Endothelial cell of hepatic sinusoid (primary cell): ENCODE measurements around the gene RP9.

Experiments
- in situ Hi-C: cut with HindIII; loops from 2 replicates; pipeline ENCODE4 v1.10.0; 2017; ENCODE audit warnings: low sequenced_read_pairs

Gene RP9, protein sequence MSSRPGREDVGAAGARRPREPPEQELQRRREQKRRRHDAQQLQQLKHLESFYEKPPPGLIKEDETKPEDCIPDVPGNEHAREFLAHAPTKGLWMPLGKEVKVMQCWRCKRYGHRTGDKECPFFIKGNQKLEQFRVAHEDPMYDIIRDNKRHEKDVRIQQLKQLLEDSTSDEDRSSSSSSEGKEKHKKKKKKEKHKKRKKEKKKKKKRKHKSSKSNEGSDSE

DNA sequence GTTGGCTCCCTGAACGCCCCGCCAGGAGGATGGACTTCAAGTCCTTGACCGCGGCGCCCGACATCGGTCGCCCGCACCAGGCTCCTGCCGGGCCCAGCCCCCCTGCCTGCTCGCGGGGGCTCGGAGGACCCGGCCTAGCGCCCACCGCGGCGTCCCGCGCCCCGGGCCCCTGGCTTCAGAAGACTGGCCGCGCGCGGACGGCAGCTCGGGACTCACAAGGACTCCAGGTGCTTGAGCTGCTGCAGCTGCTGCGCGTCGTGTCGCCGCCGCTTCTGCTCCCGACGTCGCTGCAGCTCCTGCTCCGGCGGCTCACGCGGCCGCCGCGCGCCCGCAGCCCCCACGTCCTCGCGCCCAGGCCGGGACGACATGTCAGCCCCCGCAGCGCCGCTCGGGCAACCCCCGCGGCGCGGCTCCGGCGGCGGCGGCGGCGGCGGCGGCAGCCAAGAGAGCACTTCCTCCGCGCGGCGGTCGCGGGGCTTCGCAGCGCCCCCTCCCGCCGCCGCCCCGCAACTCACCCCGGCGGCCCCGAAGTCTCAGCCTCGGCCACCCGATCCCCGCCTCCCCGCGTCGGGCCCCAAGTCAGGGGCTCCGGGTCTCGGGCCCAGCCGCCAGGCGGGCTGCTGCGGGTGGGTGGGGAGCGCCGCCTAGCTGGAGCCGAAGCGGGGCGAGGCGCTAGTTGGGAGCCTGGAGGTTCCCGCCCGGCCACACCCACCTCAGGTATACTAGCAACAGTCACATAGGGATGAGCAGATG lies at the start of gene RP9:
Gene RP9 (minus strand): TSS at position 400 of the 753 bp plus-strand sequence. CDS start 32 bp downstream, at position 368.
- in situ Hi-C loops = loop anchor here (25.0 kb wide), 1 partner anchor 297 kb away; no protein-coding TSS in a partner anchor

DNA sequence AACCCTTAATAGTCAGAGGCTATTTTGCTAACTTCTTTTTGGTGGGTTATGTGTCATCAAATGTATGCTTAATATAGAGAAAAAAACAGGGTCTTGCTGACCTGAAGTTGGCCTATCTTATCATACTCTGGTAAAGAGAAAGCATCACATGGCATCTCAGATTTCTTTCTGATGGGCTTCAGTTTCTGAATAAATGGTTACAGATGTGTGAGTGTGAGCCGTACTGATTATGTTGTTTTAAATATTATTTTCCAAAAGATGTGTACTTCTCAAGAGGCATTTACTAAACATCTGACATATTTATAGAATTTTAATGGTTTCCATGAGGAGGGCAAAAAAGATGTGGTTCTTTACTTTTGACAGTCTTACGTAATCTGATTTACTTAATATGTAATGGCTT lies 48.6 kb upstream of the RP9 start:
- in situ Hi-C loops = no loop called here

DNA sequence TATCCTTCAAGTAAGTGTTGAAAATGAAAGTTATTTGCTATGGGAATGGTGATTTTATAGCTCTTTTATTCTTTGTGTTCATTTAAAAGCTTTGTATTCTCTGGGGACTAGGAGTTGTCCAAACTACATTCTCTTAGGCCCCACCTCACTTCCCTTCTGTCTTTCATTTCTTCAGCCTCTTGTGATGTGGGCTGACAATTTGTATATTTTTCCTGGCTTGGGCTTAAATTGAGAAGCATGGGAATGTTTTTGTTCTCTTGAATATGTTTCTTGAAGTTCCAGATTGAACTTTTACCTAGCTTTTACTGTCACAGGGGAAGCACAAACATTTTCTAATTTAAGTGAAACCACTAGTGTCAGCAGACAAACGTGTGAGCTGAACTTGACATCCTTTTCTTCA lies 48.1 kb upstream of the RP9 start:
- in situ Hi-C loops = no loop called here

DNA sequence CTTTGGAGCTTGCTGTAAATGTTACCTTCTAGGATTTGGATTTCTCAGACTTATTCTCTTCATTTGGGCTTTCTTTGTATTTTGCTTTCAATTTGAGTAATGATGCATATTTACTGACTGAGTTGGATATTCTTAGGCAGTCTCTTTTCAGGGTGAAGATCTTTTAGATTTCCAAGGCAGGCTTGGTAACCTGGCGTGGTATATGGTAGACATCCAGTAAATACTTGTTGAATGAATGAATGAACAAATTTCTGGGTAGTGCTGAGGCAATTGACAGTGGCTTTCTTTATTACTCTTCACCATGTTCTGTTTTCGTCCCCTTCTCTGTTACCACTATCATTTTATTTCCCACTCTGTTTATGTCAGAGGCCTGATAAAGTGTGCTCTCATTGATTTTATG lies 47.2 kb upstream of the RP9 start:
- in situ Hi-C loops = no loop called here

DNA sequence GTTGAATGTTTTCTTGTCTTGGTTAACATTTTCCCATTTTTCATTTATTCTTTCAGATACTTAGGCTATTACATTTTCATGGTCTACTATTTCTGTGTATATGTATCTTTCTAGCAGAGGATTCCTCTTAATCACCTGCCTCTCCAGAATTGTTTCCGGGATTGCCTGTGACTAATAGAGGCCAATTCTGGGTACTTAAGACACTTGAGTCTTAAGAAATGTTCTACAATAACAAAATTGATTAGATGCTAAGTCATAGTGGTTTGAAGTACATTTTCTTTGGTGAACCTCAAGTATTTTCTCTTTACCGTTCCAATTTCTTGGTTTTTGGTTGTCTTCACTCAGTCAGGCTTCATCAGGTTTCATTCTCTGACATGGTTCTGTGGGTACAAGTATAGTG lies 46.6 kb upstream of the RP9 start:
- in situ Hi-C loops = no loop called here

DNA sequence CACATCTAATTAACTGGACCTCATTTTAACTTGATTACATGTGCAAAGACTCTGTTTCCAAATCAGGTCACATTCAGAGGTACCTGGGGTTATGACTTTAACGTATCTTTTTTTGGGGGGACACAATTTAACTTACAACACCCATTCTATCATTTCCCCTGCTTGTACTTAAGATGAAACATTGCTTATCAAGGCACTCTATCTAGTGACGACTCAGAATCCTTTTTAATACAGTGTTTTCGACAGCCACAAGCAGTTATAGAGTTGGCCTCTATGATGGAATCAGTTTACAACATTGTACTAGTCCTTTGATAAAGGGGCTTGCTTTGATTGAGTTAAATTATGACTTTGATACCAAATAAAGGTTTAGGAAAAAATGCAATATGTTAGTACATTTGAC lies 42.9 kb upstream of the RP9 start:
- in situ Hi-C loops = no loop called here

DNA sequence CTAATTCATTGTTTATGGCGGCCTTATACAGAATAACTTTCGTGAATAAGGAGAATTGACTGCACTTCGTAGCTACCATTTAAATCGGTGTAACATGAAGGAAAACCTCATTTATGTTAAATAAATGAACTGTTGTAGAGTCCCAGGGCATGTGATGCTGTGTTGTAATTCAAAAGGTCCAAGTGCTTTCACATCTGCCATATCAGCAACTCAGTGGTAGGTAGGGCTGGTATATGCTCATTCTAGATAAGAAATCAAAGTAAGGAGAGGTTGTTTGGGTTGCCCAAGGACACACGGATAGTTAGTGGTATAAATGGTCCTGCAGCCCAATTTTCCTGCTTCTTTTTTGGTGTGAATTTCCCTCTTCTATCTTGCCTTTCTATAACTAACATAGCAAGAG lies 36.0 kb upstream of the RP9 start:
- in situ Hi-C loops = no loop called here

DNA sequence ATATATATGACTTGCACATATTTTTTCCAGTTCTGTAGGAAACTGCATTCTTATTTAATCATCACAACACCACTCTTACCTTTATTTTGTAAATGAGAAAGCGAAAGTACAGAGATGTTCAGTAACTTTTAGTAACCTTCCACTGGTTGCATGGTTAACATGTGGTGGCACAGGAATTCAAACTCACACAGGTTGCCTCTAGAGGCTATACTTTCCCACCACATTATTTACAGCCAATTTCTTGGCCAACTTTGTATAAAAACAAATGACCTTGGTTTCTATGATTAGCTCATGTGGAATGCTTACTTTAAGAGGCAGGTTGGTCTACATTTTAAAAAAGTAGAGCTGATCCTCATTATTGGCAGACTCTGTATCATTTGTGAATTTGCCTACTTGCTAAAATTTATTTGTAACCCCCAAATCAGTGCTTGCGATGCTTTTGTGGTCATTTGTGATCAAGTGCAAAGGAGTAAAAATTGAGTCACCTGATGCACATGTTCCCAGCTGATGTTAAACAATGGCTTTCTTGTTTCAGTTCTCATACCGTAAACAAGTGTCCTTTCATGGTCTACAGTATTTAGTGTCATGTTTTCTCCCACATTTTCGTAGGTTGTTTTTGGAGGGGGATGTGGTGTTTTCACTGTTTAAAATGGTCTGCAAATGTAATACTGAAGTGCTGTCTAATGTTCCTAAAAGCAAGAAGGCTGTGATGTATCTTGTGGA lies 35.0 kb upstream of the RP9 start:
- in situ Hi-C loops = no loop called here

DNA sequence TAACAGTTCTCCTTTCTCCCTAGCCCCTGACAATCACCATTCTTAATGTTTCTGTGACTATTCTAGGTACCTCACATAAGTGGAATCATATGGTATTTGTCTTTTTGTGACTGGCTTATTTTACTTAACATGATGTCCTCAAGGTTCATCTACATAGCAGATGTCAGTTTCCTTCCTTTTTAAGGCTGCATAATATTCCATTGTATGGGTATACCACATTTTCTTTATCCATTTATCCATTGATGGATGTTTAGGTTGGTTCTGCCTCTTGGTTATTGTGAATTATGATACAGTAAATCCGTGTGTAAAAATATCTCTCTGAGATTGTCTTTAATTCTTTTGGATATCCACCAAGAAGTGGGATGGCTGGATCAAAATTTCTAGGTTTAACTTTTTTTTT lies 33.4 kb upstream of the RP9 start:
- in situ Hi-C loops = no loop called here

DNA sequence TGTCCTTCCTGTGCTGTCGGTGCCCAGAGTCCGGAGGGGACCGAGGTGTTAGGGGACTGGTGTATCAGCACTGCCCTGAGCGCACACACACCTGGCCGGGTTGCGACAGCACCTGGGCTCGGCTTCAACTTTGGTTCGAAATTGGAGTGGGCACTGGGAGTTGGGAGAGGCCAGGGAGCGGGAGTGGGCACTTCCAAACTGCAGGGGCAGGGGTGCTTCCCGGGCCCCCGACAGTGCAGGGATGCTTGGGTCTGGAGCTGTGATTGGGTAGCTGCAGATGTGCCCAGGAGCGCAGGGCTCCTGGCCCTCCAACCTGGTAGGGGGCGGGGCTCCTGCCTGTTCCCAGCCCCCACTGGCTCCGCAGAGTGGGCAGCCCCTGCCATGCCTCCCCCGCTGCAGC lies 27.9 kb upstream of the RP9 start:
- in situ Hi-C loops = no loop called here

DNA sequence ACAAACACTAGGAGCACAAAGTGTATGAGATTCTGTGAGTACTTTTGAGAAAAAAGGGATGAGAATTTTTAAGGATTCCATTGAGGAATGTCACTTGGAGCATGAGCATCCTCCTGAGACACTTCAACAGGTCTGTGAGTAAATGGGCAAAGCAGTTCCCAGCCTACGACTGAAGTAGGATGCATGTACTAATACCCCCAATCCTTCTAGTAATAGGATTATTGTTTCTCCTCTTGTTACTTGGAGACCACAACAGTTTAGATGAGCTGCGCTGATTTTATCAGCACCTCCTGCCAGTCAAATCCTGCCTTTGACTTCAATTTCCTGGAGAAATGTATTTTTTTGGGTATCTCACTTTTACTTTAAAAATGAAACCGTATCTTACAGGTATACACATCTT lies 21.0 kb upstream of the RP9 start:
- in situ Hi-C loops = no loop called here

DNA sequence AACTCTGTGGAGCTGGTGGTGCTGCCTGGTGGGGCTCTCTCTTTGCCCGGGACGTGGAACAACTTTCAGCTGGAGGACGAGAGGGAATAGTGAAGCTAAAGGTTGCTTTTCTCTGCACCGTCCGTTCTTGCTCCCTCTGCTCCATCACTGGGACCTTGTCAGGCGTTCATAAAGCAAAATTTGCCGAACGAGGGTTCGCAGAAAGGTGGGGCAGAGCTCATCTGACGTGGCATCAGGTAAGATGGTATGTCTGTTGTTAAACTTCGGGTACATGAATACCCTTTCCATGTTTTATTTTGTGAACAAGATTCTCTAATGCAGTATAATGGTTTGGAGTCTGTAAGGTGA lies 20.6 kb upstream of the RP9 start:
- in situ Hi-C loops = no loop called here

DNA sequence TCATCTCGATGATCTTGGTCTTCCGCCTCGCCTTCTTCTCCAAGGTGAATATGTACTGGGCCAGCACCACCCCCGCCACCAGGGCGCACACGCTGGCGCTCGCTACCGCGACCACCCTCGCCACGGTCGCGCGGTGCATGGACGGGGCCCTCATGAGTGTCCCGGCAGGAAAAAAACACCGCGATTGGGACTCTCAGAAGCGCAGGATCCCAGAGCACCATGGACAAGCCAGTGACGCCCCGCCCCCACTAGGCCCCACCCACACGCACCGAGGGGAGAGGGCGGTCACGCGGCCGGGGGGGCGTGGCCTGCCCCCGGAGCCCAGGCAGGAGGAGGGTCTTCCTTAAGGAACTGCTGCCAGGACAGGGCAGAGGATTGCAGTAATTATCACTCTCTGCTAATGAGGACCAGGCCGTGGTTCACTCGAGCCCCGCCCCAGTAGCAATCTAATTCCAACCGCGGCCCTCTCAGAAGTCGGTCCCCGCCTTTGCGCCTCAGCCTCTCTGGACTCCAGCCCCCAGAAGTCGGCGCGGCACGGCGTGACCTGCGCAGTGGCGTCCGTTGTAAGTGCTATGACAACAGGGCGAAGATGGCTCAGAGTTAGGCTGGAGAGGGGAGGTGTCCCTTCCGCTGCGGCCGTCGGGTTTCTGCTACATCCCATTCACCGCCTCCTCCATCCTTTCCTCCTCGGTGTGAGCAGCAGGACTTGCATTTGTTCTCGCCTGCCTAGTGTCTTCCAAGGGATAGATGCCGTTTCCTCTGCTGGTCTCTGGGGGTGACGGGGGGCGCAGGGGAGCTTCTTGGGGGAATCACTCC lies 20.0 kb upstream of the RP9 start, which contains the start of gene BBS9:
Gene BBS9 (plus strand): TSS at position 575 of the 816 bp plus-strand sequence. CDS start 16,689 bp downstream, outside the sequence.
- in situ Hi-C loops = no loop called here

DNA sequence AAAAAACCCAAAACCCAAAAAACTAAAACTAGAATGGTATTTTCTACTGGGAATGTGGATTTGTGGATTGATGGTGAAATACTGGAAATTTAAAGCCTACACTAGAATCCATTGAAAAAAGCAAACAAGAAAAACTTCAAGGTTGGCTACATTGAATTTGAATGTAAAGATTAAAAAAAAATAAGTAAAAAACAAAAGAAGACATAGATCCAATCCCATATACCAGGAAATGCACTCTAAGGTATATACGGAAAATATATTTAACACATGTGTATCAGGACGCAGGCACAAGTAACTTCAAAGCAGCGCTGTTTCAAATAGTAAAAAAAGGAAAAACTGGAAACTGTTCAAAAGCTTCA lies 19.4 kb upstream of the RP9 start:
- in situ Hi-C loops = no loop called here

DNA sequence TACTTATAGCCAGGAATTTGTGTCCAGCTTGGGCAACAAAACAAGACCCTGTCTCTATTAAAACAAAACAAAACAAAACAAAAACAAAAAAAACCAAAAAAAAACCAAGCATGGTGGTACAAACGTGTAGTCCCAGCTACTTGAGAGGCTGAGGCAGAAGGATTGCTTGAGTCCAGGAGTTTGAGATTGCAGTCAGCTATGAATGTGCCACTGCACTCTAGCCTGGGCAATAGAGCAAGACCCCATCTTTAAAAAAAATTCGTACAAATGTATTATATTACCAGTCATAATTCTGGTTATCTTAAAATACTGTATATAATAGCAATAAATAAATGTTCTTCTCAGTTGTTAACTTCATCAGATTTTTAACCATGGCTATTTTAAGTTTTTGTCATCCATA lies 17.9 kb upstream of the RP9 start:
- in situ Hi-C loops = no loop called here

DNA sequence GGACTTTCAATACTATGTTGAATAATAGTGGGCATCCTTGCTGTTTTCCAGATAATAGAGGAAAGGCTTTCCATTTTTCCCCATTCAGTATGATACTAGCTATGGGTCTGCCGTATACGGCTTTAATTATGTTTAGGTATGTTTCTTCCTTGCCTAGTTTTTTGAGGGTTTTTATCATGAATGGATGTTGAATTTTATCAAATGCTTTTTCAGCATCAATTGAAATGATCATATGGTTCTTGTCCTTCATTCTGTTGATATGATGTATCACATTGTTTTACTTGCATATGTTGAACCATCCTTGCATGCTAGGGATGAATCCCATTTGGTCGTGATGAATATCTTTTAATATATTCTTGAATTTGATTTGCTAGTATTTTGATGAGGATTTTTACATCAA lies 9.2 kb upstream of the RP9 start:
- in situ Hi-C loops = loop anchor here (25.0 kb wide), 1 partner anchor 306 kb away; no protein-coding TSS in a partner anchor

DNA sequence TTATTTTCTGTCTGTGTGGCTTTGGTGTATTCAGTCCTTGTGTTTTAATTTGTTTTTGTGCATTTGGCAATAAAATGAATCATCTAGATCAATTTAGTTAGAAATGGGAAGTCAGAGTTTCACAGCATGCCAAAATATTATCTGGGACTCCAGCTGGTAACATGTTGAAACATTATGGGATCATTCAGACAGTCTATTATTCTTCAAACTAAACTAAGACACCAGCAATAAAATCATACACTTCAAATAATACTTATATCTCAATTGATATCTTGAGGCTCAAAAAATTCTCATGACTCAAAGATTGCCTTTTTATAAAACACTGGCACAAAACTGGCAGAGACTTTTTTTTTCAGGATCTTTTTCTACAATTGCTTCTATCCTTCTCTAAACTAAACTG lies 5.8 kb upstream of the RP9 start:
- in situ Hi-C loops = loop anchor here (25.0 kb wide), 1 partner anchor 303 kb away; no protein-coding TSS in a partner anchor

DNA sequence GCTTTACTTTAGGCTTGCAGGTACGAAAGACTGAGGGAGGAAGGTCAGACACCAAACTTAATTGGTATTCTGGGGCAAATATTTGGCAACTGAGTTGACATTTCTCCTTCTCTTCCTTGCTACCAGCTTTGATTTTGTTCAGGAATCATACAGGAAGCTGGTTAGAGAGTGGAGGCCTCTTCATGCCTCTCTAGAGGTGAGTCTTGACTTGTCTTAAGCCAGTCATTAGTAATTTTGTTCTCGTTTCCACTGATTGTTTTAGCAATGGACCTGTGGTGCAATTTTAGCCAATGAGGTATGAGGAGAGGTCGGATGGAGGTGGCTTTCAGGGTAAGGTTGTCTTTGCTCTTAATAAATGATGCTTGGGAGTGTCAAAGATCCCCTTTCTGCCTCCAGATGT lies 2.4 kb upstream of the RP9 start:
- in situ Hi-C loops = loop anchor here (25.0 kb wide), 1 partner anchor 299 kb away; no protein-coding TSS in a partner anchor

DNA sequence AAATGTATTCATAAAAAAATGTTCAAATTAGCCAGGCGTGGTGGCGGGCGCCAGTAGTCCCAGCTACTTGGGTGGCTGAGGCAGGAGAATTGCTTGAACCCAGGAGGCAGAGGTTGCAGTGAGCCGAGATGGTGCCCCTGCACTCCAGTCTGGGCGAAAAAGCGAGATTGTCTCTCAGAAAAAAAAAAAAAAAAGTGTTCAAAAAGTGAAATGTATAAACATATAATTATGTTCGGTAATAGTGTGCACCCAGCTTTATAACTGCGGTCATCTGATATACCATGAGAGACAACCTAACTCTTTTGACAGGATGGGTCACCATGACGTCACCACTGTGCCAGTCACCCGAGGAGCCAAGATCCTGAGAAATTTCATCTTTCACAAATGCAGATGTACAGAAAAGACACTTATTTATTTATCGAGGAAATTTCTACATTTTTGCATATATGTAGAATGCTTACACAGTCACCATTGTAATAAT lies 594 bp upstream of the RP9 start:
- in situ Hi-C loops = loop anchor here (25.0 kb wide), 1 partner anchor 297 kb away; no protein-coding TSS in a partner anchor

DNA sequence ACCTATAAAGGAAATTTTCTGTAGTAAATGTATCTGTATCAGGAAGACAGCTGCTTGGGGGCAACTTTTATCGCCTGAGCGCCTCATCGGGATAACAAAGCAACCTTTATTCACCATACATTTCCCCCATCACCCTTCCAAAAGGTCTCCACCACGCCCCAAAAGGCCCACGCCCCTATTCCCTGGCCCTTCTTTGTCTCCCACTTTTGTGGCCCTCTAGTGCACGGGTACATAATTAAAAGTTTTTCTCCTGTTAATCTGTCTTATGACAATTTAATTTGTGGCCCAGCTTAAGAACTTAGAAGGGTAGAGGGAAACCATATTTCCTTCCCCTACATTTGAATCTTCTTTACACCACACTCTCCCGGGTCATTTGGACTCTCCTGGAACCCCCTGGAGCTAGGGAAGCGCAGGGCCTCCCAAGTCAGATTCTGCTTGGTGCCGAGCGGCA lies 625 bp downstream of the RP9 start:
- in situ Hi-C loops = loop anchor here (25.0 kb wide), 1 partner anchor 296 kb away; no protein-coding TSS in a partner anchor
